ENCODE results near the gene BEND5.

DNA sequence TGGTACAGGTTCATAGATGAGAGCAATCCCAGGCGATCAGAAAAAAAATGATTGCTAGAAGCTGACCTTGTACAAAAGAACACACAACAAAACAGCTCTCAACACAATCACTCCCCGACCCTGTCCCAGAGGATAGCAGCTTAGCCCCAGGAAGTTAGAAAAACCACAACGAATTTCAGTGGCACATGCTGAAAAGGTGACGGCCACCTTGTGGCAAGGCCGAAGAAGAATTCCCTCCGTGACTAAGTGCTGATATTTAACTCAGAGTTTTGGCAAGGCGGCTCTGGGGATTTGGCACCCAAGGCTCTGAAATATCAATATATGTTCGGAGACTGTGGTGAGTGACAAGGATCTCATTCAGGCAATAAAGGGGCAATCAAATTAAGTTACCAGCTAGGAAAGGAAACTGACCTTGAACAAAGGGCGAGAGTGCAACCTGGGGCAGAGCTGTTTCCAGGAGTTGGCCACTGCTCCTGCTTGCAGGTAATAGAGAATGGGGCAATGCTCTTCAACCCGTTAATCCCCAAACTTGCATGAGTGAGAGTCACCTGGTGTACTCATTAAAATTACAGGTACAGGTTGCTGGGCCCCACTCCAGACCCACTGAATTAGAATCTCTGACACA is 96.2 kb downstream of the BEND5 start:
- TF ChIP-seq CTCF (conservative IDR thresholded peaks at IDR 0.05; ENCODE audit: low read depth, low read length) (no peak), POLR2A (IDR thresholded peaks at IDR 0.05; ENCODE audit: low read depth, low read length) (no peak), MAFK (IDR thresholded peaks at IDR 0.05; ENCODE audit: low read depth, low read length) (no peak), CEBPB (IDR thresholded peaks at IDR 0.05; ENCODE audit: low read depth, low read length) (no peak), BHLHE40 (IDR thresholded peaks at IDR 0.05; ENCODE audit: low read depth, low read length) (no peak), SMC3 (IDR thresholded peaks at IDR 0.05; ENCODE audit: low read depth, low read length) (no peak), RAD21 (IDR thresholded peaks at IDR 0.05; ENCODE audit: low read length) (no peak), FOS (IDR thresholded peaks at IDR 0.05; ENCODE audit: low read depth, low read length) (no peak), RFX5 (IDR thresholded peaks at IDR 0.05; ENCODE audit: low read depth, low read length) (no peak), MAZ (IDR thresholded peaks at IDR 0.05; ENCODE audit: borderline replicate concordance, low read depth, low read length) (no peak), CHD1 (IDR thresholded peaks at IDR 0.05; ENCODE audit: low read depth, low read length) (no peak)
- TF ChIP-seq, protein P1, sequence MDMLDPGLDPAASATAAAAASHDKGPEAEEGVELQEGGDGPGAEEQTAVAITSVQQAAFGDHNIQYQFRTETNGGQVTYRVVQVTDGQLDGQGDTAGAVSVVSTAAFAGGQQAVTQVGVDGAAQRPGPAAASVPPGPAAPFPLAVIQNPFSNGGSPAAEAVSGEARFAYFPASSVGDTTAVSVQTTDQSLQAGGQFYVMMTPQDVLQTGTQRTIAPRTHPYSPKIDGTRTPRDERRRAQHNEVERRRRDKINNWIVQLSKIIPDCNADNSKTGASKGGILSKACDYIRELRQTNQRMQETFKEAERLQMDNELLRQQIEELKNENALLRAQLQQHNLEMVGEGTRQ (IDR thresholded peaks at IDR 0.05; ENCODE audit: low read depth, low read length), result no peak
